Calu3 (cell line): ENCODE data around the gene NR2F1-AS1. TPM values are rescaled to one million over a fixed set of nuclear protein-coding genes. Genes with fewer than 3 reads are reported as not detected.

Experiments
- BruUV-seq: library from RNA; stranded (reverse); fragments of 400-500 nt; replicated peaks from 2 replicates; lab custom pipeline; 2021; lab: Mats Ljungman, UMichigan
- CTCF ChIA-PET: fragments of 300-600 bp; sonication (Branson Sonifier 250); formaldehyde crosslinking; loops from one replicate; lab custom pipeline; 2022; ENCODE audit warnings: antibody characterized with exemption; lab: Charles Lee
- DNase-seq: peaks from one replicate; pipeline ENCODE4 v3.0.0; 2022
- H3K27ac Mint-ChIP-seq: one replicate; pipeline ENCODE4 v1.8.0; 2022; ENCODE audit warnings: mixed read lengths; ENCODE audit not compliant: unreplicated experiment
- H3K27me3 Mint-ChIP-seq: one replicate; pipeline ENCODE4 v1.8.0; 2022; ENCODE audit warnings: mixed read lengths; ENCODE audit not compliant: unreplicated experiment
- H3K36me3 Mint-ChIP-seq: one replicate; pipeline ENCODE4 v1.8.0; 2022; ENCODE audit warnings: mild to moderate bottlenecking, moderate library complexity, mixed read lengths; ENCODE audit not compliant: insufficient read depth, unreplicated experiment
- H3K4me1 Mint-ChIP-seq: one replicate; pipeline ENCODE4 v1.8.0; 2022; ENCODE audit warnings: mild to moderate bottlenecking, low read depth, mixed read lengths; ENCODE audit not compliant: unreplicated experiment
- H3K4me3 Mint-ChIP-seq: one replicate; pipeline ENCODE4 v1.8.0; 2022; ENCODE audit warnings: mild to moderate bottlenecking, low read depth, moderate library complexity, mixed read lengths; ENCODE audit not compliant: unreplicated experiment
- H3K9me3 Mint-ChIP-seq: one replicate; pipeline ENCODE4 v1.8.0; 2022; ENCODE audit warnings: low read depth, mixed read lengths; ENCODE audit not compliant: unreplicated experiment
- intact Hi-C: fragments of 100-400 bp; cut with micrococcal nuclease; formaldehyde crosslinking; loops from one replicate; pipeline ENCODE4 v1.10.0; 2022; ENCODE audit not compliant: unreplicated experiment
- total RNA-seq: library from RNA; stranded (reverse); gene quantifications from 2 replicates; pipeline ENCODE4 v1.2.3, GENCODE V29; 2022
- TF ChIP-seq, protein P1 (sequence below): fragments of 200-600 bp; IDR thresholded peaks from one replicate; pipeline ENCODE4 v1.8.0; 2022; ENCODE audit warnings: antibody characterized with exemption; ENCODE audit not compliant: unreplicated experiment

Gene NR2F1-AS1
- total RNA-seq, 1 experiment from 2014 or later = 20.9 TPM

DNA sequence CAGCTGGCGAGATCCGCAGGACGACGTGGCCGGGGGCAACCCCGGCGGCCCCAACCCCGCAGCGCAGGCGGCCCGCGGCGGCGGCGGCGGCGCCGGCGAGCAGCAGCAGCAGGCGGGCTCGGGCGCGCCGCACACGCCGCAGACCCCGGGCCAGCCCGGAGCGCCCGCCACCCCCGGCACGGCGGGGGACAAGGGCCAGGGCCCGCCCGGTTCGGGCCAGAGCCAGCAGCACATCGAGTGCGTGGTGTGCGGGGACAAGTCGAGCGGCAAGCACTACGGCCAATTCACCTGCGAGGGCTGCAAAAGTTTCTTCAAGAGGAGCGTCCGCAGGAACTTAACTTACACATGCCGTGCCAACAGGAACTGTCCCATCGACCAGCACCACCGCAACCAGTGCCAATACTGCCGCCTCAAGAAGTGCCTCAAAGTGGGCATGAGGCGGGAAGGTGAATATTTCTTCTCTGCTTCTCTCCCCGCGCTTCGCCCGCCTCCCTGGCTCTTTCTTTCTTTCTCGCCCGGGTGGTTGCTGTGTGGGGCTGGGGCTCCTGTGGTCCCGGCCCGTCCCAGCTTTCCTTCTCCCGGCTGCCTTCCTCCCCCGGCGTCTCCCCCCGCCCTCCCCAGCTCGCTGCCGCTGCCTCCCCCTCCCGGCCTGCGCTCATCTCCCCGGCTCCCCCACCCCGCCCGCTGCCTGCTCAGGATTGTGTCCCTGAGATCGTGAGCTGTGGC lies 4.2 kb upstream of the NR2F1-AS1 start:
- H3K4me3 Mint-ChIP-seq = no peak overlapping the region
- H3K9me3 Mint-ChIP-seq = no peaks in the 10 kb centered on the region
- peak overlapping the region; percentile 40 for H3K27ac Mint-ChIP-seq
- intact Hi-C loops = loop anchor here (10.0 kb wide), 3 partner anchors 330 to 1270 kb away; a partner anchor contains a TSS
- no peaks in the 10 kb centered on the region for H3K27me3 Mint-ChIP-seq
- H3K36me3 Mint-ChIP-seq = peaks cover 18% of the 10 kb centered on the region
- H3K4me1 Mint-ChIP-seq = peaks cover 15% of the 10 kb centered on the region
- CTCF ChIA-PET = interaction anchor here (0.8 to 1.6 kb wide), 4 partner anchors 35 to 907 kb away, joined by 4 to 7 read pairs (median 6); no protein-coding TSS in a partner anchor
- BruUV-seq = no TSS peak
- DNase-seq = peak; percentile 51
- TF ChIP-seq, protein P1, sequence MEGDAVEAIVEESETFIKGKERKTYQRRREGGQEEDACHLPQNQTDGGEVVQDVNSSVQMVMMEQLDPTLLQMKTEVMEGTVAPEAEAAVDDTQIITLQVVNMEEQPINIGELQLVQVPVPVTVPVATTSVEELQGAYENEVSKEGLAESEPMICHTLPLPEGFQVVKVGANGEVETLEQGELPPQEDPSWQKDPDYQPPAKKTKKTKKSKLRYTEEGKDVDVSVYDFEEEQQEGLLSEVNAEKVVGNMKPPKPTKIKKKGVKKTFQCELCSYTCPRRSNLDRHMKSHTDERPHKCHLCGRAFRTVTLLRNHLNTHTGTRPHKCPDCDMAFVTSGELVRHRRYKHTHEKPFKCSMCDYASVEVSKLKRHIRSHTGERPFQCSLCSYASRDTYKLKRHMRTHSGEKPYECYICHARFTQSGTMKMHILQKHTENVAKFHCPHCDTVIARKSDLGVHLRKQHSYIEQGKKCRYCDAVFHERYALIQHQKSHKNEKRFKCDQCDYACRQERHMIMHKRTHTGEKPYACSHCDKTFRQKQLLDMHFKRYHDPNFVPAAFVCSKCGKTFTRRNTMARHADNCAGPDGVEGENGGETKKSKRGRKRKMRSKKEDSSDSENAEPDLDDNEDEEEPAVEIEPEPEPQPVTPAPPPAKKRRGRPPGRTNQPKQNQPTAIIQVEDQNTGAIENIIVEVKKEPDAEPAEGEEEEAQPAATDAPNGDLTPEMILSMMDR = no peak

DNA sequence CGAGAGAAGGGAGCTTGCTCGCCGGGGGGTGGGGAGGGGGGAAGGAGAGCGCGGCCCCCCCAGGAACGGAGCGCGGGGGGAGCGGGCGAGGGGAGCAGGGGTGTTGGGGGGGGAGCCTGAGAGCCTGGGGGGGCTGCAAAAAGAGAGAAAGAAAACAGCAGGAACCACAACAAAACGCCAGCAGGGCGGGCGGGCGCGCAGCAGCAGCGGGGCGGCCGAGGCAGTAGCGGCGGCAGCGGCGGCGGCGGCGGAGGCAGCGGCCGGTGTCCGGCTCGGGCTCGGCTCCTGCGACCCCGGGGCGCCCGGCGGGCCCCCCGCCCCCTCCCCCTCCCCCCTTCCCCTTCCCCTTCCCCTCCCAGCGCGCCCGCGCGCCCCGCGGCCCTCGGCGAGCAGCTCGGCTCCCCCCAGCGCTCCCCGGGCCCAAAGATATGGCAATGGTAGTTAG lies 3.6 kb upstream of the NR2F1-AS1 start:
- no peak overlapping the region for H3K27ac Mint-ChIP-seq
- CTCF ChIA-PET = interaction anchor here (0.6 to 1.6 kb wide), 2 partner anchors 217 to 1023 kb away, joined by 4 to 6 read pairs; no protein-coding TSS in a partner anchor
- peaks cover 18% of the 10 kb centered on the region for H3K36me3 Mint-ChIP-seq
- H3K9me3 Mint-ChIP-seq = no peaks in the 10 kb centered on the region
- peaks cover 12% of the 10 kb centered on the region for H3K4me1 Mint-ChIP-seq
- intact Hi-C loops = loop anchor here (5.0 to 10.0 kb wide), 6 partner anchors 38 to 1270 kb away; a partner anchor contains a TSS
- DNase-seq = peak; percentile 36
- TF ChIP-seq, protein P1 = no peak
- no peak overlapping the region for H3K4me3 Mint-ChIP-seq
- no peaks in the 10 kb centered on the region for H3K27me3 Mint-ChIP-seq
- no TSS peak for BruUV-seq

DNA sequence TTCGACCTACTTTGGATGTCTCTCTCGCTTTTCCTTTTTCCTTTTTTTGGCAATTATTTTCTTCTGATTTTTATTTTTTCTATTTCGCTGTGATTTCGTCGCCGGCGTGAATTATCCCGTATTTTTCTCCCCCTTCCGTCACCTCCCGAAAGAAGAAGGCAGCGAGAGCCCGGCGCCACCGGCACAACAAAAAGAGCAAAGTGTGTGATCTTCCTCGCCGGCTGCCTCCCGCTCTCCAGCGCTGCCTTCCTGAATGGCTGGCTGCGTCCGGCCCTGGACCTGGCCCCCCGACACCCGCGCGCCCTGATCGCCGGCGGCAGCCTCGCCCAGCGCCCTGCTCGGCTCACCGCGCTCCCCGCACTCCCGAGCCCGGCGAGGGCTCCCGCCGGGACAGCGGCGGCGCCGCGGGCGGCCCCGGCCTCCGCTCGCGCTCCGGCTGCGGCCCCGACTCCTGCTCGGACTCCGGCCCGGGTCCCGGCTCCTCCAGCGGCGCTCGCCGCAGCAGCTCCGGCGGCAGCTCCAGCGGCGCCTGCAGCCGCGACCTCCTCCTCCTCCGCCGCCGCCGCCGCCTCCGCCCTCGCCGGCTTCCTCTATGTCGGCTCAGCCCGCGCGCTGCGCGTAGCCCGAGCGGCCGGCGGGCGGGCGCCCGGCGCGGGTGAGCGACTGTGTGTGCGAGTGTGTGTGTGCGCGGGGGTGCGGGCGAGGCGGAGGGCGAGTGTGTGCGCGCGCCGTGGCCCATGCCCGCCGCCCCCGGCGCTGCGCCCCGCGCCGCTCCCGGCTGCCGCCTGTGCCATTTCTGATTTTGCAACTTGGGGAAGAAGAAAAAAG lies 3.0 kb upstream of the NR2F1-AS1 start:
- Mint-ChIP-seq H3K4me1 (peaks cover 5% of the 10 kb centered on the region), H3K27me3 (no peaks in the 10 kb centered on the region), H3K36me3 (peaks cover 18% of the 10 kb centered on the region), H3K4me3 (no peak overlapping the region), H3K9me3 (no peaks in the 10 kb centered on the region), H3K27ac (no peak overlapping the region)
- no TSS peak for BruUV-seq
- intact Hi-C loops = loop anchor here (2.0 to 10.0 kb wide), 7 partner anchors 38 to 1271 kb away; a partner anchor contains a TSS
- CTCF ChIA-PET = interaction anchor here (0.6 to 1.6 kb wide), 6 partner anchors 37 to 1022 kb away, joined by 3 to 13 read pairs (median 5); no protein-coding TSS in a partner anchor
- TF ChIP-seq, protein P1 = no peak
- peak; percentile 73 for DNase-seq

DNA sequence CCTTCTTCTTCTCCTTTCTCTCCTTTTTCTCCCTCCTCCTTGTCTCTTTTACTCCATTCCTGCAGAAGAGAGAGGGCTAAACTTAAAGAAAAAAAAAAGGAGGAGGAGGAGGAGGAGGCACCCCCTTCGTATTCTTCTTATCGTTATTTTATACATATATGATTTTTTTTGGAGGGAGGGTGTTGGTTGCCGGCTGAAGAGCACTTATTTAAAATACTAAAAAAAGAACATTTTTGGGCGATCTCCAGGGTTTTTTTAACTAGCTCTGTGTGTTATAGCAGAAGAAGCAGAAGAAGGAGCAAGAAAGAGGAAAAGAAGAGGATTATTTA lies 2.4 kb upstream of the NR2F1-AS1 start:
- no peaks in the 10 kb centered on the region for H3K4me1 Mint-ChIP-seq
- peaks cover 14% of the 10 kb centered on the region for H3K36me3 Mint-ChIP-seq
- DNase-seq = no peak
- BruUV-seq = TSS peak; percentile 31
- TF ChIP-seq, protein P1 = no peak
- H3K9me3 Mint-ChIP-seq = no peaks in the 10 kb centered on the region
- H3K27me3 Mint-ChIP-seq = no peaks in the 10 kb centered on the region
- no peak overlapping the region for H3K4me3 Mint-ChIP-seq
- intact Hi-C loops = loop anchor here (2.0 to 10.0 kb wide), 7 partner anchors 39 to 1271 kb away; a partner anchor contains a TSS
- CTCF ChIA-PET = interaction anchor here (0.6 to 1.6 kb wide), 7 partner anchors 29 to 1047 kb away, joined by 3 to 13 read pairs (median 4); no protein-coding TSS in a partner anchor
- H3K27ac Mint-ChIP-seq = no peak overlapping the region
